KMS-11 (cell line): ENCODE results near the gene BRAP.
"Not testable (repeated sequence)": the region's sequence is repeated elsewhere in the genome, so short reads cannot be mapped to it uniquely, and the experiment has no call there.

ENCODE experiments used
- H2AFZ ChIP-seq: fragments of 200-600 bp; sonication (generic); 2 replicates; pipeline ENCODE4 v1.6.1; 2016; ENCODE audit warnings: antibody characterized with exemption, mixed run types, low read depth
- H3K27ac ChIP-seq: fragments of 200-600 bp; sonication (generic); 2 replicates; pipeline ENCODE4 v1.6.1; 2016; ENCODE audit warnings: mild to moderate bottlenecking, mixed run types
- H3K27me3 ChIP-seq: fragments of 200-600 bp; sonication (generic); 2 replicates; pipeline ENCODE4 v1.6.1; 2017; ENCODE audit warnings: mild to moderate bottlenecking, low read depth, mixed run types, moderate library complexity; ENCODE audit not compliant: insufficient read depth
- H3K36me3 ChIP-seq: fragments of 200-600 bp; sonication (generic); 2 replicates; pipeline ENCODE4 v1.6.1; 2017; ENCODE audit warnings: mild to moderate bottlenecking, mixed run types; ENCODE audit not compliant: insufficient read depth
- H3K4me1 ChIP-seq: fragments of 200-600 bp; sonication (generic); 2 replicates; pipeline ENCODE4 v1.6.1; 2016; ENCODE audit warnings: mild to moderate bottlenecking, low read depth, mixed run types; ENCODE audit not compliant: poor library complexity, severe bottlenecking
- H3K4me2 ChIP-seq: fragments of 200-600 bp; sonication (generic); 2 replicates; pipeline ENCODE4 v1.7.0; 2016; ENCODE audit warnings: mild to moderate bottlenecking, mixed run types
- H3K4me3 ChIP-seq: fragments of 200-600 bp; sonication (generic); IDR thresholded peaks from 2 replicates; pipeline ENCODE4 v1.6.1; 2017; ENCODE audit warnings: low read depth, low read length, mixed read lengths; ENCODE audit not compliant: insufficient read depth
- H3K79me2 ChIP-seq: fragments of 200-600 bp; sonication (generic); 2 replicates; pipeline ENCODE4 v1.6.1; 2016; ENCODE audit warnings: low read depth, mixed run types; ENCODE audit not compliant: insufficient read depth
- H3K9ac ChIP-seq: fragments of 200-600 bp; sonication (generic); 2 replicates; pipeline ENCODE4 v1.6.1; 2016; ENCODE audit warnings: mild to moderate bottlenecking, mixed run types
- H4K20me1 ChIP-seq: fragments of 200-600 bp; sonication (generic); 2 replicates; pipeline ENCODE4 v1.6.1; 2016; ENCODE audit warnings: mild to moderate bottlenecking, mixed run types; ENCODE audit not compliant: insufficient read depth
- CTCF ChIP-seq: fragments of 200-600 bp; sonication (generic); conservative IDR thresholded peaks from 2 replicates; pipeline ENCODE4 v1.6.1; 2017; ENCODE audit warnings: low read depth, mild to moderate bottlenecking, antibody characterized with exemption, low read length, moderate library complexity, mixed read lengths

Gene BRAP

GRCh38 chr12:111596985-111597830 lies 88.5 kb downstream of the BRAP start:
- no peaks in the 10 kb centered on the region for H3K36me3 ChIP-seq
- H3K9ac ChIP-seq, result peak overlapping the region; percentile 67; the same call in 1 of the 2 replicates
- peak overlapping the region; percentile 60 for H3K4me2 ChIP-seq
- H3K4me3 ChIP-seq, result no peak overlapping the region
- TF ChIP-seq CTCF, result no peak
- H2AFZ ChIP-seq, result peak overlapping the region; percentile 57; the same call in 1 of the 2 replicates
- peaks cover 58% of the 10 kb centered on the region for H3K79me2 ChIP-seq
- peaks cover 18% of the 10 kb centered on the region for H3K4me1 ChIP-seq
- no peaks in the 10 kb centered on the region for H4K20me1 ChIP-seq
- H3K27ac ChIP-seq, result peak overlapping the region; percentile 50; the same call in 1 of the 2 replicates
- no peaks in the 10 kb centered on the region for H3K27me3 ChIP-seq

DNA sequence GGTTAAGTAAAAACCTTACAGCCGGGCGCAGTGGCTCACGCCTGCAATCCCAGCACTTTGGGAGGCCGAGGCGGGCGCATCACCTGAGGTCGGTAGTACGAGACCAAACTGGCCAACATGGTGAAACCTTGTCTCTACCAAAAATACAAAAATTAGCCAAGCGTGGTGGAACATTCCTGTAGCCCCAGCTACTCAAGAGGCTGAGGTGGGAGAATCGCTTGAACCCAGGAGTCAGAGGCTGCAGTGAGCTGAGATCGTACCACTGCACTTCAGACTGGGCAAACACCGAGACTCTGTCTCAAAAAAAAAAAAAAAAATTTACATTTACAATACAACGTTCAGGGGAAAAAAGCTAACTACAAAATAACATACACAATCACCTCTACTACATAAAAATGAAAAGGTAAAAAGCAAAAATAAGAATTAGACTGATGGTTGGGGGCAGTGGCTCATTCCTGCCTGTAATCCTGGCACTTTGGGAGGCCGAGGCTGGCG lies 90.4 kb downstream of the BRAP start:
- H3K9ac ChIP-seq, H3K27ac ChIP-seq, H3K4me2 ChIP-seq, H3K27me3 ChIP-seq, H3K4me3 ChIP-seq, H4K20me1 ChIP-seq, H3K36me3 ChIP-seq, H2AFZ ChIP-seq: not testable (repeated sequence)
- Histone ChIP-seq H3K79me2 (peaks cover 71% of the 10 kb centered on the region), H3K4me1 (peaks cover 16% of the 10 kb centered on the region)
